GM19372 (cell line): ENCODE results near the gene ASIC4.

Experiments
- ATAC-seq: cut with Tn5 transposase; IDR thresholded peaks from one replicate; pipeline ENCODE4 v1.9.1; 2021; ENCODE audit warnings: mild to moderate bottlenecking, low read depth, moderate library complexity; ENCODE audit not compliant: unreplicated experiment

Gene ASIC4

GRCh38 chr2:219514196-219514761, at the start of gene ASIC4:
TSS of gene ASIC4 (plus strand) at chr2:219514482. CDS start at chr2:219514725, 243 bp downstream.
- no peak for ATAC-seq

GRCh38 chr2:219465659-219466561, 48.4 kb upstream of the ASIC4 start:
- no peak for ATAC-seq

- no peak for ATAC-seq
Observed at GRCh38 chr2:219466816-219467735, 47.2 kb upstream of the ASIC4 start.

- ATAC-seq: no peak
Observed at GRCh38 chr2:219467736-219468075, 46.6 kb upstream of the ASIC4 start.

- no peak for ATAC-seq
Observed at GRCh38 chr2:219468410-219469185, 45.7 kb upstream of the ASIC4 start.

- no peak for ATAC-seq
Observed at GRCh38 chr2:219469186-219469724, 45.0 kb upstream of the ASIC4 start.

- no peak for ATAC-seq
Observed at GRCh38 chr2:219470429-219470828, 43.9 kb upstream of the ASIC4 start.

- no peak for ATAC-seq
Observed at GRCh38 chr2:219471476-219472371, 42.6 kb upstream of the ASIC4 start.

- ATAC-seq: no peak
Observed at GRCh38 chr2:219472629-219473187, 41.6 kb upstream of the ASIC4 start.

GRCh38 chr2:219473511-219473910, 40.8 kb upstream of the ASIC4 start:
- no peak for ATAC-seq

- no peak for ATAC-seq
Observed at GRCh38 chr2:219474285-219475060, 39.8 kb upstream of the ASIC4 start.

GRCh38 chr2:219475278-219475677, 39.0 kb upstream of the ASIC4 start:
- ATAC-seq: no peak

- no peak for ATAC-seq
Observed at GRCh38 chr2:219475697-219476651, 38.3 kb upstream of the ASIC4 start.

- ATAC-seq: no peak
Observed at GRCh38 chr2:219476652-219477151, 37.6 kb upstream of the ASIC4 start.

GRCh38 chr2:219477179-219477578, 37.1 kb upstream of the ASIC4 start:
- no peak for ATAC-seq

GRCh38 chr2:219477815-219478214, 36.5 kb upstream of the ASIC4 start:
- no peak for ATAC-seq

GRCh38 chr2:219478916-219479315, 35.4 kb upstream of the ASIC4 start:
- no peak for ATAC-seq
